ENCODE data around the gene HEG1. TPM values are rescaled to one million over a fixed set of nuclear protein-coding genes. Genes with fewer than 3 reads are reported as not detected.
A peak's percentile ranks its signal among the peaks of the same experiment; 100 is the strongest.

Gene HEG1
- total and polyA plus RNA-seq, 2 of the 4 experiments (the other 2 are of a cell fraction): 25.6 to 43.4 TPM

DNA sequence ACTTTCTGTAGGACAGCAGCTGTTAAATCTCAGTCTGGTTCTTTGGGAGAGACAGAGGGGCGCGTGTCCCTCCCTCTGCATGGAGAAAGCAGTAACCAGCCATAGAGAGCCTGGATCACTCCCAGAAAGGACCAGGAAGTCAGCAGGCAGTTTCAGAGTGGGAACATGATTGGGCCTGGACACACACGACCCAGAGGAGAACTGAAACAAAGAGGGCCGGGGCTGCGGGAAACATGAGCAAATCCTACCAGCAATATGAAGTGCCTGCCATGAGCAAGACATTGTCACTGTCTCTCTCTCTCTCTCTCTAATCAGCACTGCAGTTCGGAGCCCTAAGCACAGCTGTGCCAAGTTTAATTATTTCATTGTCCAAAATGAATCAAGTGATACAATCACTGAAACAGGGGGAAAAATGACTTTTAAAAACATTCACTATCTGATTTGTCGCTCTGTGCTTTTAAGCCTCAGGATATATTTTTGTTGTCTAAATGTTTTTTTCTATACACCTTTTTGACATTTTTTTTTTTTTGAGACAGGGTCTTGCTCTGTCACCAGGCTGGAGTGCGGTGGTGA is 138.9 kb downstream of the HEG1 start:
- no peak for DNase-seq
- Histone ChIP-seq H3K27me3 (ENCODE audit: control insufficient read depth, insufficient read depth, low read length) (peaks cover 29% of the 10 kb centered on the region), H3K4ac (ENCODE audit: low read depth, low read length) (no peak overlapping the region), H3K4me1 (ENCODE audit: control insufficient read depth, insufficient read depth, low read length) (peaks cover 2% of the 10 kb centered on the region; the same call in 1 of the 2 replicates), H4K8ac (ENCODE audit: low read depth in 2 of 2, low read length in 2 of 2) (no peak overlapping the region; a peak in 1 of 4 replicates), H2BK120ac (ENCODE audit: low read depth, low read length) (no peak overlapping the region), H3K79me1 (ENCODE audit: low read depth in 1 of 2, low read length in 2 of 2) (no peaks in the 10 kb centered on the region), H2BK15ac (ENCODE audit: low read depth, low read length) (no peak overlapping the region), H3K27ac (ENCODE audit: insufficient read depth, low read length) (no peak overlapping the region), H4K5ac (ENCODE audit: low read depth, low read length) (no peak overlapping the region), H3K4me2 (ENCODE audit: low read depth, low read length) (no peak overlapping the region), H2AK9ac (replicated peaks; ENCODE audit: low read depth, low read length, poor library complexity) (no peak overlapping the region), H3K56ac (ENCODE audit: extremely low read depth, insufficient read depth, low read length) (no peak overlapping the region), H3K9me3 (ENCODE audit: control insufficient read depth, insufficient read depth, low read length) (no peaks in the 10 kb centered on the region), H2BK5ac (ENCODE audit: low read depth, low read length, poor library complexity, severe bottlenecking) (no peak overlapping the region), H2AK5ac (ENCODE audit: low read depth, low read length) (no peak overlapping the region), H3K4me3 (ENCODE audit: insufficient read depth, low read depth, low read length) (no peak overlapping the region), H3K23ac (ENCODE audit: low read depth, low read length) (0 out of 2 replicates have a peak overlapping the region, but pooled peaks have one; percentile 25), H3K9ac (ENCODE audit: low read depth, low read length) (no peak overlapping the region), H4K91ac (ENCODE audit: insufficient read depth, low read depth, low read length) (no peak overlapping the region), H3K18ac (ENCODE audit: low read depth, low read length) (no peak overlapping the region), H3K36me3 (ENCODE audit: control insufficient read depth, insufficient read depth, low read length) (no peaks in the 10 kb centered on the region), H2BK20ac (ENCODE audit: low read depth, low read length) (no peak overlapping the region), H4K20me1 (ENCODE audit: insufficient read depth, low read length) (no peaks in the 10 kb centered on the region), H3K14ac (replicated peaks; ENCODE audit: low read depth, low read length) (no peak overlapping the region), H3K9me1 (ENCODE audit: insufficient read depth, low read length) (no peaks in the 10 kb centered on the region; the same call in 1 of the 2 replicates), H2AFZ (replicated peaks; ENCODE audit: low read length, poor library complexity) (peak overlapping the region; percentile 62)
- no peak for TF ChIP-seq FOS (IDR thresholded peaks at IDR 0.05; ENCODE audit: low read depth, low read length)
- TF ChIP-seq RCOR1 (IDR thresholded peaks at IDR 0.05; ENCODE audit: insufficient replicate concordance, low read length): no peak
- TF ChIP-seq USF2 (IDR thresholded peaks at IDR 0.05; ENCODE audit: low read depth, low read length): no peak
- TF ChIP-seq MAFK (IDR thresholded peaks at IDR 0.05; ENCODE audit: low read depth, low read length): no peak
- no peak for TF ChIP-seq MXI1 (IDR thresholded peaks at IDR 0.05; ENCODE audit: borderline replicate concordance, low read depth, low read length)
- TF ChIP-seq, protein P1, sequence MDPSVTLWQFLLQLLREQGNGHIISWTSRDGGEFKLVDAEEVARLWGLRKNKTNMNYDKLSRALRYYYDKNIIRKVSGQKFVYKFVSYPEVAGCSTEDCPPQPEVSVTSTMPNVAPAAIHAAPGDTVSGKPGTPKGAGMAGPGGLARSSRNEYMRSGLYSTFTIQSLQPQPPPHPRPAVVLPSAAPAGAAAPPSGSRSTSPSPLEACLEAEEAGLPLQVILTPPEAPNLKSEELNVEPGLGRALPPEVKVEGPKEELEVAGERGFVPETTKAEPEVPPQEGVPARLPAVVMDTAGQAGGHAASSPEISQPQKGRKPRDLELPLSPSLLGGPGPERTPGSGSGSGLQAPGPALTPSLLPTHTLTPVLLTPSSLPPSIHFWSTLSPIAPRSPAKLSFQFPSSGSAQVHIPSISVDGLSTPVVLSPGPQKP (IDR thresholded peaks at IDR 0.05; ENCODE audit: borderline replicate concordance, low read depth, low read length): no peak
- no peak for TF ChIP-seq CEBPB (IDR thresholded peaks at IDR 0.05; ENCODE audit: low read depth, low read length)
- 90% methylated on average over 2 of the region's 8 CpGs; no CpG with 5 or more reads in 1 of the 2 experiments for WGBS, 2 experiments (ENCODE audit: extremely low coverage in 2 of 2, insufficient read length in 1 of 2)
- in situ Hi-C loops (cut with MboI; ENCODE audit: low sequenced_read_pairs) (no loop called here), dilution Hi-C loops (cut with HindIII; ENCODE audit: low sequenced_read_pairs, unreplicated experiment) (no loop called here), intact Hi-C loops (cut with micrococcal nuclease) (no loop called here)
- peak; percentile 53; the same call in 1 of the 2 replicates for ATAC-seq (ENCODE audit: low read depth)
- CTCF ChIA-PET: no interaction called here
- POLR2A ChIA-PET (ENCODE audit: unreplicated experiment): no interaction called here
- BruUV-seq (replicated peaks): no TSS peak

Small RNAs within 50 kb of the gene (microRNA-seq; reads per million reads assigned to microRNA genes)
- not detected for gene RNA5SP137 (ENCODE audit: insufficient read depth, insufficient read length)

Small RNAs within 50 kb of the gene (small RNA-seq; reads per million reads assigned to genes)
- 0 reads per million in 5 experiments for gene RNA5SP137

Other genes with a start within 250 kb of the HEG1 start
- gene ITGB5, start 168.6 kb downstream of the HEG1 start, total RNA-seq (2012; rRNA removed): 71.7 and 85.0 TPM in 2 replicates
- 101 and 102 TPM in 2 replicates for gene ITGB5, start 168.6 kb downstream of the HEG1 start, polyA plus RNA-seq (2012; rRNA removed)
- gene MUC13, start 121.2 kb downstream of the HEG1 start, total RNA-seq (2012; rRNA removed): not detected in 2 replicates
- not detected in 2 replicates for gene MUC13, start 121.2 kb downstream of the HEG1 start, polyA plus RNA-seq (2012; rRNA removed)
- 1.9 and 2.2 TPM in 2 replicates for gene SLC12A8, start 156.8 kb upstream of the HEG1 start, total RNA-seq (2012; rRNA removed)
- 3.5 and 4.3 TPM in 2 replicates for gene SLC12A8, start 156.8 kb upstream of the HEG1 start, polyA plus RNA-seq (2012; rRNA removed)